H1 (cell line): ENCODE measurements around the gene XDH. TPM values are rescaled to one million over a fixed set of nuclear protein-coding genes. Genes with fewer than 3 reads are reported as not detected.

ENCODE experiments used
- CTCF ChIA-PET: fragments of 300-600 bp; sonication (Branson Sonifier 250); formaldehyde crosslinking; loops from one replicate; lab custom pipeline; 2021; ENCODE audit not compliant: partially characterized antibody; lab: Charles Lee
- POLR2A ChIA-PET: fragments of 300-600 bp; sonication (Branson Sonifier 250); formaldehyde crosslinking; loops from one replicate; lab custom pipeline; 2021; ENCODE audit warnings: inconsistent platforms; ENCODE audit not compliant: partially characterized antibody; lab: Charles Lee
- DNase-seq, 2 experiments: peaks; one replicate each; pipeline versions ENCODE4 v3.0.0 to v3.0.0-alpha.2; 2010 to 2022; ENCODE audit warnings: low spot score in 2 of 2, low read depth in 1 of 2, mixed read lengths in 1 of 2
- FAIRE-seq: peaks from 2 replicates; lab custom pipeline; 2011; peaks lifted over from hg19 to GRCh38; lab: Jason Lieb, UNC
- H2AFZ ChIP-seq: 2 replicates; pipeline ENCODE4 v1.8.1; 2012; ENCODE audit warnings: low read length, inconsistent platforms
- H2AK5ac ChIP-seq: 2 replicates; pipeline ENCODE4 v1.6.1; 2013; ENCODE audit warnings: low read depth, low read length
- H2BK120ac ChIP-seq: replicated peaks from 2 replicates; pipeline ENCODE3; 2013; ENCODE audit warnings: low read depth, low read length, inconsistent platforms
- H2BK12ac ChIP-seq: 2 replicates; pipeline ENCODE4 v1.6.1; 2013; ENCODE audit warnings: low read depth, low read length
- H2BK15ac ChIP-seq: 2 replicates; pipeline ENCODE4 v1.6.1; 2013; ENCODE audit warnings: low read length
- H2BK20ac ChIP-seq: 2 replicates; pipeline ENCODE4 v1.6.1; 2013; ENCODE audit warnings: low read length
- H2BK5ac ChIP-seq: 2 replicates; pipeline ENCODE4 v1.6.1; 2013; ENCODE audit warnings: low read depth, low read length
- H3K14ac ChIP-seq: 2 replicates; pipeline ENCODE4 v1.6.1; 2013; ENCODE audit warnings: inconsistent platforms; ENCODE audit not compliant: insufficient read length
- H3K18ac ChIP-seq: 2 replicates; pipeline ENCODE4 v1.6.1; 2013; ENCODE audit warnings: low read length; ENCODE audit errors: extremely low read depth
- H3K23ac ChIP-seq: 2 replicates; pipeline ENCODE4 v1.6.1; 2013; ENCODE audit warnings: inconsistent platforms; ENCODE audit not compliant: insufficient read length
- H3K23me2 ChIP-seq: 2 replicates; pipeline ENCODE4 v1.6.1; 2013; ENCODE audit warnings: low read depth, low read length
- H3K27ac ChIP-seq: 2 replicates; pipeline ENCODE4 v1.6.1; 2011; ENCODE audit warnings: low read depth, low read length, inconsistent platforms
- H3K27me3 ChIP-seq, 4 experiments: replicated peaks in 1 of 4; 1 replicate in 1 of 4; 2 replicates in 3 of 4; pipeline versions ENCODE4 v1.6.1 to v1.8.1; 2011 to 2013; ENCODE audit warnings: low read length in 3 of 4, mild to moderate bottlenecking in 3 of 4, inconsistent platforms in 2 of 4, mixed read lengths in 2 of 4, moderate library complexity in 1 of 4; ENCODE audit not compliant: control insufficient read depth in 3 of 4, insufficient read depth in 3 of 4; ENCODE audit errors: extremely low read depth in 1 of 4
- H3K36me3 ChIP-seq, 4 experiments: 2 replicates each; pipeline versions ENCODE4 v1.6.1 to v1.8.1; 2011 to 2013; ENCODE audit warnings: mild to moderate bottlenecking in 4 of 4, low read length in 3 of 4, moderate library complexity in 2 of 4, control low read depth in 1 of 4, inconsistent platforms in 1 of 4; ENCODE audit not compliant: insufficient read depth in 4 of 4, control insufficient read depth in 2 of 4
- H3K4ac ChIP-seq: replicated peaks from 2 replicates; pipeline ENCODE3; 2013; ENCODE audit warnings: low read length, low read depth, mixed read lengths, inconsistent platforms; ENCODE audit not compliant: insufficient read length
- H3K4me1 ChIP-seq, 4 experiments: replicated peaks in 1 of 4; 1 replicate in 1 of 4; 2 replicates in 3 of 4; pipeline versions ENCODE4 v1.6.1 to v1.8.1; 2011 to 2013; ENCODE audit warnings: low read length in 3 of 4, inconsistent platforms in 2 of 4, mixed read lengths in 1 of 4; ENCODE audit not compliant: insufficient read depth in 4 of 4, control insufficient read depth in 3 of 4
- H3K4me2 ChIP-seq, 2 experiments: 2 replicates each; pipeline versions ENCODE4 v1.6.1 to v1.8.1; 2011 to 2013; ENCODE audit warnings: low read depth in 2 of 2, low read length in 2 of 2, control low read depth in 1 of 2, inconsistent platforms in 1 of 2, mild to moderate bottlenecking in 1 of 2; ENCODE audit not compliant: insufficient read depth in 1 of 2
- H3K4me3 ChIP-seq, 4 experiments: fragments of 200-600, 300-600 bp in 1 of 4; sonication (generic), shearing (Covaris generic), sonication (Bioruptor Twin) in 1 of 4; 2 replicates each; pipeline versions ENCODE4 v1.5.1 to v1.8.1; 2011 to 2016; ENCODE audit warnings: low read length in 4 of 4, low read depth in 3 of 4, control low read depth in 2 of 4, inconsistent platforms in 2 of 4, mild to moderate bottlenecking in 2 of 4, mixed read lengths in 1 of 4, moderate library complexity in 1 of 4; ENCODE audit not compliant: insufficient read depth in 2 of 4; ENCODE audit errors: extremely low read depth in 1 of 4
- H3K56ac ChIP-seq: replicated peaks from 2 replicates; pipeline ENCODE3; 2013; ENCODE audit warnings: low read depth, mild to moderate bottlenecking, mixed read lengths, low read length, inconsistent platforms; ENCODE audit not compliant: insufficient read length
- H3K79me1 ChIP-seq: 2 replicates; pipeline ENCODE4 v1.6.1; 2013; ENCODE audit warnings: low read depth, low read length, control low read depth
- H3K79me2 ChIP-seq, 2 experiments: 2 replicates each; pipeline versions ENCODE4 v1.6.1 to v1.8.1; 2012 to 2013; ENCODE audit warnings: low read length in 2 of 2, mild to moderate bottlenecking in 2 of 2, inconsistent platforms in 1 of 2; ENCODE audit not compliant: insufficient read depth in 2 of 2, control insufficient read depth in 1 of 2
- H3K9ac ChIP-seq, 4 experiments: replicated peaks in 1 of 4; 1 replicate in 1 of 4; 2 replicates in 3 of 4; pipeline versions ENCODE4 v1.6.1 to v1.8.1; 2011 to 2013; ENCODE audit warnings: low read depth in 3 of 4, low read length in 3 of 4, control low read depth in 2 of 4, mild to moderate bottlenecking in 2 of 4, moderate library complexity in 2 of 4, inconsistent platforms in 1 of 4; ENCODE audit errors: extremely low read depth in 1 of 4
- H3K9me3 ChIP-seq, 2 experiments: 2 replicates each; pipeline versions ENCODE4 v1.6.1 to v1.8.1; 2012 to 2013; ENCODE audit warnings: mild to moderate bottlenecking in 2 of 2, moderate library complexity in 2 of 2, control low read depth in 1 of 2, inconsistent platforms in 1 of 2, low read depth in 1 of 2, low read length in 1 of 2, mixed read lengths in 1 of 2; ENCODE audit not compliant: insufficient read depth in 2 of 2
- H4K20me1 ChIP-seq, 2 experiments: replicated peaks in 1 of 2; 2 replicates each; pipeline versions ENCODE3 to v1.8.1; 2011 to 2013; ENCODE audit warnings: inconsistent platforms in 2 of 2, low read length in 2 of 2, mild to moderate bottlenecking in 1 of 2; ENCODE audit not compliant: insufficient read depth in 2 of 2, control insufficient read depth in 1 of 2
- H4K5ac ChIP-seq: 2 replicates; pipeline ENCODE4 v1.6.1; 2013; ENCODE audit warnings: low read length, low read depth, mixed read lengths, inconsistent platforms; ENCODE audit not compliant: insufficient read length
- H4K8ac ChIP-seq: 2 replicates; pipeline ENCODE4 v1.8.0; 2013; ENCODE audit warnings: mild to moderate bottlenecking, moderate library complexity, low read length, inconsistent platforms; ENCODE audit not compliant: insufficient read depth; ENCODE audit errors: extremely low read depth
- H4K91ac ChIP-seq: replicated peaks from 2 replicates; pipeline ENCODE3; 2013; ENCODE audit warnings: low read length, mixed read lengths, inconsistent platforms; ENCODE audit not compliant: insufficient read length
- EZH2 ChIP-seq: fragments of 200-600 bp; sonication (generic); IDR thresholded peaks from 2 replicates; pipeline ENCODE4 v1.7.1; 2012; ENCODE audit warnings: low read depth, mild to moderate bottlenecking, moderate library complexity, low read length, inconsistent platforms; ENCODE audit not compliant: severe bottlenecking
- HDAC2 ChIP-seq, 2 experiments: fragments of 300-600 bp in 1 of 2; sonication (generic) in 1 of 2; IDR thresholded peaks; 2 replicates each; pipeline ENCODE4 v1.6.1; 2011 to 2012; ENCODE audit warnings: low read depth in 2 of 2, low read length in 2 of 2, mild to moderate bottlenecking in 2 of 2, moderate library complexity in 2 of 2, borderline replicate concordance in 1 of 2, inconsistent platforms in 1 of 2
- JUN ChIP-seq: IDR thresholded peaks from 2 replicates; pipeline ENCODE4 v1.6.1; 2011; ENCODE audit warnings: low read depth, mild to moderate bottlenecking, improper control_type of control experiment, low read length
- POLR2AphosphoS5 ChIP-seq: IDR thresholded peaks from 2 replicates; pipeline ENCODE4 v1.6.1; 2011; ENCODE audit warnings: low read depth, low read length
- RNF2 ChIP-seq: fragments of 200-900, 300-1000 bp; sonication (generic); IDR thresholded peaks from 2 replicates; pipeline ENCODE4 v1.7.1; 2016; ENCODE audit warnings: borderline replicate concordance, low read depth, mild to moderate bottlenecking, antibody characterized with exemption, low read length; ENCODE audit not compliant: poor library complexity, severe bottlenecking; ENCODE audit errors: missing control alignments
- SP4 ChIP-seq: IDR thresholded peaks from 2 replicates; pipeline ENCODE4 v1.6.1; 2012; ENCODE audit warnings: low read length, inconsistent platforms
- SRF ChIP-seq: IDR thresholded peaks from 2 replicates; pipeline ENCODE4 v1.6.1; 2011; ENCODE audit warnings: mild to moderate bottlenecking, low read depth, low read length, moderate library complexity
- TAF1 ChIP-seq: IDR thresholded peaks from 2 replicates; pipeline ENCODE4 v1.6.1; 2011; ENCODE audit warnings: mild to moderate bottlenecking, low read depth, low read length
- TAF7 ChIP-seq: optimal IDR thresholded peaks from 2 replicates; pipeline ENCODE3; 2011; ENCODE audit warnings: low read depth, mild to moderate bottlenecking, inconsistent platforms, low read length, moderate library complexity, borderline replicate concordance
- WGBS, 2 experiments: shearing (Covaris generic) in 1 of 2; methylation state at CpG; one replicate each; pipeline versions ENCODE4 v1.1.6 to v1.1.7; 2013 to 2015; ENCODE audit warnings: low lambda C conversion rate in 2 of 2, mixed read lengths in 2 of 2, inconsistent platforms in 1 of 2, low coverage in 1 of 2, missing lambda C conversion rate in 1 of 2; ENCODE audit not compliant: insufficient replicate concordance in 2 of 2, insufficient coverage in 1 of 2, insufficient read length in 1 of 2; ENCODE audit errors: extremely low coverage in 1 of 2, missing lambda C conversion rate in 1 of 2; 5-methylcytosine and 5-hydroxymethylcytosine counted together
- polyA plus RNA-seq, 7 experiments: library from polyadenylated mRNA; depleted of rRNA in 3 of 7; stranded (reverse) in 5 of 7; unstranded in 2 of 7; fragments of >200 nt in 5 of 7; fragments of 200-250 nt in 2 of 7; gene quantifications; 1 replicate in 5 of 7; 2 replicates in 1 of 7; 4 replicates in 1 of 7; pipeline versions ENCODE4 v1.2.1 to v1.2.3, GENCODE V29; 2011 to 2013; ENCODE audit warnings: missing spikeins in 2 of 7, mixed read lengths in 2 of 7
- total RNA-seq: library from RNA; stranded (reverse); fragmentation: NEBNext Ultra II Directional; extraction: Animal tissue kit (Norgen Biotek cat#: 25700); gene quantifications from 2 replicates; pipeline ENCODE4 v1.2.1, GENCODE V29; 2021

The XDH gene
- total and polyA plus RNA-seq, 2 of the 8 experiments (the other 6 are each of a cell fraction or from before 2014, with no cell fraction given), result 0.68 to 1.2 TPM

- Histone ChIP-seq H3K4ac (no peak overlapping the region), H3K36me3 (no peaks in the 10 kb centered on the region), H2BK5ac (no peak overlapping the region), H3K79me1 (no peaks in the 10 kb centered on the region), H3K27me3 (no peaks in the 10 kb centered on the region), H3K23me2 (no peaks in the 10 kb centered on the region), H3K23ac (no peak overlapping the region), H3K56ac (no peak overlapping the region), H3K9ac (no peak overlapping the region), H3K14ac (no peak overlapping the region), H4K91ac (no peak overlapping the region), H3K4me2 (no peak overlapping the region), H4K20me1 (no peaks in the 10 kb centered on the region), H3K79me2 (no peaks in the 10 kb centered on the region), H3K4me1 (no peaks in the 10 kb centered on the region), H2AK5ac (no peak overlapping the region), H4K8ac (no peak overlapping the region; the same call in 1 of the 2 replicates), H3K4me3 (no peak overlapping the region), H2AFZ (no peak overlapping the region), H2BK20ac (no peak overlapping the region), H2BK120ac (no peak overlapping the region), H2BK12ac (no peak overlapping the region), H3K27ac (no peak overlapping the region), H2BK15ac (no peak overlapping the region), H3K9me3 (peaks cover 5 to 17% of the 10 kb centered on the region in 2 experiments; a peak in 3 of 4 replicates), H3K18ac (no peak overlapping the region), H4K5ac (no peak overlapping the region)
- TF ChIP-seq EZH2, result no peak
- TF ChIP-seq SRF, result no peak
- no peak for TF ChIP-seq HDAC2 (IDR thresholded peaks at IDR 0.05; ENCODE audit: borderline replicate concordance in 1 of 2, low read depth in 2 of 2, low read length in 2 of 2)
- no peak for TF ChIP-seq RNF2
- no peak for TF ChIP-seq JUN
- TF ChIP-seq SP4, result no peak
- TF ChIP-seq TAF1, result no peak
- TF ChIP-seq POLR2AphosphoS5, result no peak
- TF ChIP-seq TAF7, result no peak
- FAIRE-seq (no peak), DNase-seq (no peak)
- ChIA-PET POLR2A (no interaction called here), CTCF (interaction anchor here (0.6 to 4.0 kb wide), 5 partner anchors 9 to 1045 kb away, joined by 3 to 18 read pairs (median 3); no protein-coding TSS in a partner anchor)
- 75% methylated on average over 4 of the region's 4 CpGs; no CpG with 5 or more reads in 1 of the 2 experiments for WGBS, 2 experiments
These were observed 47.8 kb downstream of the XDH start for GRCh38 chr2:31366733-31367132.
